ENCODE data around the gene WDR76. TPM values are rescaled to one million over a fixed set of nuclear protein-coding genes. Genes with fewer than 3 reads are reported as not detected.

WDR76 gene
- total RNA-seq, 4 donors from 2014 or later, result 5.1 to 12.0 (median 8.2) TPM

DNA sequence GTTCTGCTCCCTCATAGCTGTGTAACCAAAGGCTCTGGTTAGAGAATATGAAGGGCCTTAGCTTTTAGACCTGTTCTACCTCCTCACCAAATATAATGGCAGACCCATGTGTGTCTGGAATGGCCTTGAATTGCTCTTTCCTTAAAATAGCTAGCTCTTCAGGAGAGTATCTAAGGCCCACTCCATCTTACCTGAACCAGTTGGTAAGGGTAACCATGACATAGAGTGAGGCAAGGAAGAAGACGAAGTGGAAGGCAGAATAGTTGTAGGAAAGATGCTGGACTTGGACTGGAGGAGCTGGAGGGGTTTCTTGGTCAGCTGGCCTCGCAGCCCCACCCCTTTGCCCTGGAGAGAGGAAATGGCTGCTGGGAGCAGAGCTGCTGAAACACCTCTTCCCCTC lies 31.6 kb upstream of the WDR76 start:
- 73% methylated on average over 2 of the region's 2 CpGs for WGBS
- peaks cover 47 to 75% (median 73%) of the 10 kb centered on the region in 4 donors for H3K4me1 ChIP-seq

DNA sequence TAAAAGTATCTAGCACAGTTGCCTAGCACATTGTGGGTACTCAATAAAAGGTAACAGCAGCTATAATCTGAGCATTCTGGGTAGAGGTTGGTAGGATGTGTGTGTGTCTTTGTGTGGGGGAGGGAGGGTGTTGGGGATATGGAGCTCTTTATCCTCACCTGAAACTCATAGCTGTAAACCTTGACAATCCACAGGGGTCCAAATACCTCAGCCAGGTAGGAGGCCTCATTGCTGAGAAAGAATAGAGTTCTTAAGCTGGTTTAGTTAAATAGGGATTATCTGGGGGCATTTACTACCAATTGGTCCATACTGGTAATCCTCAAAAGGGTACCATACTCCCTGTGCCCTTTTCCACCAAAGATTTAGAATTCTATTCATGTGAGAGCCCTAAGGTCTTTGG lies 30.8 kb upstream of the WDR76 start:
- Histone ChIP-seq H3K9me3 (no peaks in the 10 kb centered on the region), H3K4me1 (peaks cover 47 to 78% (median 75%) of the 10 kb centered on the region in 4 donors), H3K27ac (replicated peaks in 1 of 4) (peak overlapping the region in 2 of 4 donors; percentile 9 to 25), H3K27me3 (peaks cover 0 to 4% (median 0%) of the 10 kb centered on the region in 4 donors), H3K36me3 (peaks cover 10 to 65% (median 54%) of the 10 kb centered on the region in 4 donors), H3K4me3 (no peak overlapping the region)
- TF ChIP-seq, protein P1, sequence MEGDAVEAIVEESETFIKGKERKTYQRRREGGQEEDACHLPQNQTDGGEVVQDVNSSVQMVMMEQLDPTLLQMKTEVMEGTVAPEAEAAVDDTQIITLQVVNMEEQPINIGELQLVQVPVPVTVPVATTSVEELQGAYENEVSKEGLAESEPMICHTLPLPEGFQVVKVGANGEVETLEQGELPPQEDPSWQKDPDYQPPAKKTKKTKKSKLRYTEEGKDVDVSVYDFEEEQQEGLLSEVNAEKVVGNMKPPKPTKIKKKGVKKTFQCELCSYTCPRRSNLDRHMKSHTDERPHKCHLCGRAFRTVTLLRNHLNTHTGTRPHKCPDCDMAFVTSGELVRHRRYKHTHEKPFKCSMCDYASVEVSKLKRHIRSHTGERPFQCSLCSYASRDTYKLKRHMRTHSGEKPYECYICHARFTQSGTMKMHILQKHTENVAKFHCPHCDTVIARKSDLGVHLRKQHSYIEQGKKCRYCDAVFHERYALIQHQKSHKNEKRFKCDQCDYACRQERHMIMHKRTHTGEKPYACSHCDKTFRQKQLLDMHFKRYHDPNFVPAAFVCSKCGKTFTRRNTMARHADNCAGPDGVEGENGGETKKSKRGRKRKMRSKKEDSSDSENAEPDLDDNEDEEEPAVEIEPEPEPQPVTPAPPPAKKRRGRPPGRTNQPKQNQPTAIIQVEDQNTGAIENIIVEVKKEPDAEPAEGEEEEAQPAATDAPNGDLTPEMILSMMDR (IDR thresholded peaks at IDR 0.05), result no peak
- no peak for TF ChIP-seq POLR2AphosphoS5 (IDR thresholded peaks at IDR 0.05)
- no peak for TF ChIP-seq EP300 (IDR thresholded peaks at IDR 0.05)
- TF ChIP-seq POLR2A (IDR thresholded peaks at IDR 0.05; ENCODE audit: low read depth), result no peak
- DNase-seq (ENCODE audit: extremely low spot score), result no peak
- intact Hi-C loops (cut with DNase I), result no loop called here

More for the DNA sequence above, 31.6 kb upstream of the WDR76 start:
- TF ChIP-seq, protein P1 (IDR thresholded peaks at IDR 0.05), result no peak
- no peak for TF ChIP-seq POLR2A (IDR thresholded peaks at IDR 0.05; ENCODE audit: low read depth)
- no peak for TF ChIP-seq EP300 (IDR thresholded peaks at IDR 0.05)
- no peak for TF ChIP-seq POLR2AphosphoS5 (IDR thresholded peaks at IDR 0.05)
- Histone ChIP-seq H3K27me3 (peaks cover 0 to 4% (median 0%) of the 10 kb centered on the region in 4 donors), H3K36me3 (peaks cover 10 to 65% (median 54%) of the 10 kb centered on the region in 4 donors), H3K27ac (replicated peaks in 1 of 4) (peak overlapping the region in 3 of 4 donors; percentile 20 to 98 (median 32)), H3K9me3 (no peaks in the 10 kb centered on the region), H3K4me3 (no peak overlapping the region)
- no peak for DNase-seq (ENCODE audit: extremely low spot score)
- intact Hi-C loops (cut with DNase I), result no loop called here

DNA sequence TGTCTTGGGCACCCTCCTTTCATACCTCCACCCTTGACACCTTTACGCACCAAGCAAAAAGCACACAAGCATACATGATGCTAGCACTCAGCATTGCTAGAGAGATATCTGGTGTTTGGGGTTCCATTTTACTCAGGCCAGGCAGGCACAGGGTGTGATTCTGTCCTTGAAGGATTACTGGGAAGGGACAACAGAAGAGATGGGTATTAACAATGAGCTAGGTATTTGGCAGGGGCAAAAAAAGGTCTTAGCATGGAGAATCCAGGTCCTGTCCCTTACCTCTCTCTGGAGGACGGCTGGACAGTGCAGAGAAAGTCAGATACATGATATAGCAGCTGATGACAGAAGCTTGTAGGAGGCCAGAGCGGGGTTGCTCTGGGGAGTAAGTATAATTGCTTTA lies 30.2 kb upstream of the WDR76 start:
- no peak for DNase-seq (ENCODE audit: extremely low spot score)
- peaks cover 53 to 84% (median 78%) of the 10 kb centered on the region in 4 donors for H3K4me1 ChIP-seq
- H3K36me3 ChIP-seq, result peaks cover 10 to 68% (median 55%) of the 10 kb centered on the region in 4 donors
- H3K27me3 ChIP-seq, result peaks cover 0 to 4% (median 0%) of the 10 kb centered on the region in 4 donors
- intact Hi-C loops (cut with DNase I), result no loop called here
- no peak overlapping the region for H3K4me3 ChIP-seq
- no peaks in the 10 kb centered on the region for H3K9me3 ChIP-seq
- peak overlapping the region in 1 of 4 donors; percentile 9 for H3K27ac ChIP-seq (replicated peaks in 1 of 4)
- TF ChIP-seq POLR2AphosphoS5 (IDR thresholded peaks at IDR 0.05) (no peak), EP300 (IDR thresholded peaks at IDR 0.05) (no peak), POLR2A (IDR thresholded peaks at IDR 0.05; ENCODE audit: low read depth) (no peak)
- TF ChIP-seq, protein P1 (IDR thresholded peaks at IDR 0.05), result no peak
- WGBS, result 89% methylated on average over 3 of the region's 3 CpGs

DNA sequence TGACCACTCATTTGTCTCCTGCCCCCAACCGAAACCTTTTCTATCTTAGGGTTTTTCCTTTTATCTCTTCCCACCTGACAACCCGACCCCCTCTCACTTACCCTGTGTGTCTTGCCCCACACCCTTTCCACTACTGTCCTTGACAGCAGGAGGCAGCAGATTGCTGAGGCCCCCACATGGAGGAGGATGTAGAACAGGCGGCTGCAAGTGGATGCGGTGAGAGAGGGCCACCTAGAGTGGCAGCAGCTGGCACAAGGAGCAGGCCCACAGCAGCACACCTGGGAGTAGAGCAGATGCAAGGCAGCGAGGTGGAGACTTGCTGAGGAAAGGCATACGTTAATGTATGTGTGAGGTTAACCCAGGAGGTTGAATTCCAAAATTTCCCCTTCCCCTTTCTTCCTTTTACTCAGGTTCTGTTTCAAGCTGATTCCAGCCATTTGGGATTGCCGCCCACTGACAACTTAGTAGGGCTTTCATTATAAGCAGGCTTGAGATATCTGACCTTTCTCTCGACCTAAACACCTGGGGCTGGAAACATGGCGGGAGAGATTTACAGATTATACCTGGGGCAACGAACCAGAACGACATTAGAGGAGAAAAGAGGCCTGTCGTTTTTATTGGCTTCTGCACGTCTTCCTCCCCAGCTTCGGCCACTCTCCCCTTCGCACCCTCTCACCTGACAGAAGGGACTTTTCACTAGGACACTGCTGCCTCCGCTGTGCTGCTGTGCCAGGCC lies 27.4 kb upstream of the WDR76 start:
- Histone ChIP-seq H3K27me3 (peaks cover 0 to 4% (median 0%) of the 10 kb centered on the region in 4 donors), H3K4me3 (no peak overlapping the region), H3K4me1 (peaks cover 40 to 68% (median 65%) of the 10 kb centered on the region in 4 donors), H3K36me3 (peaks cover 10 to 83% (median 69%) of the 10 kb centered on the region in 4 donors), H3K27ac (replicated peaks in 1 of 4) (peak overlapping the region; percentile 90 to 95 (median 92)), H3K9me3 (no peaks in the 10 kb centered on the region)
- DNase-seq (ENCODE audit: extremely low spot score), result no peak
- TF ChIP-seq POLR2AphosphoS5 (IDR thresholded peaks at IDR 0.05), result no peak
- TF ChIP-seq, protein P1 (IDR thresholded peaks at IDR 0.05), result no peak
- no peak for TF ChIP-seq EP300 (IDR thresholded peaks at IDR 0.05)
- TF ChIP-seq POLR2A (IDR thresholded peaks at IDR 0.05; ENCODE audit: low read depth), result no peak
- intact Hi-C loops (cut with DNase I), result no loop called here
- WGBS, result 86% methylated on average over 15 of the region's 16 CpGs

Measured in esophagus muscularis mucosa (tissue), 4 donors.